ENCODE data around the gene TMEM81. TPM values are rescaled to one million over a fixed set of nuclear protein-coding genes. Genes with fewer than 3 reads are reported as not detected.
A peak's percentile ranks its signal among the peaks of the same experiment; 100 is the strongest.

TMEM81 gene, protein sequence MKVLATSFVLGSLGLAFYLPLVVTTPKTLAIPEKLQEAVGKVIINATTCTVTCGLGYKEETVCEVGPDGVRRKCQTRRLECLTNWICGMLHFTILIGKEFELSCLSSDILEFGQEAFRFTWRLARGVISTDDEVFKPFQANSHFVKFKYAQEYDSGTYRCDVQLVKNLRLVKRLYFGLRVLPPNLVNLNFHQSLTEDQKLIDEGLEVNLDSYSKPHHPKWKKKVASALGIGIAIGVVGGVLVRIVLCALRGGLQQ
- total RNA-seq (ENCODE audit: insufficient read depth, low replicate concordance) = not detected

DNA sequence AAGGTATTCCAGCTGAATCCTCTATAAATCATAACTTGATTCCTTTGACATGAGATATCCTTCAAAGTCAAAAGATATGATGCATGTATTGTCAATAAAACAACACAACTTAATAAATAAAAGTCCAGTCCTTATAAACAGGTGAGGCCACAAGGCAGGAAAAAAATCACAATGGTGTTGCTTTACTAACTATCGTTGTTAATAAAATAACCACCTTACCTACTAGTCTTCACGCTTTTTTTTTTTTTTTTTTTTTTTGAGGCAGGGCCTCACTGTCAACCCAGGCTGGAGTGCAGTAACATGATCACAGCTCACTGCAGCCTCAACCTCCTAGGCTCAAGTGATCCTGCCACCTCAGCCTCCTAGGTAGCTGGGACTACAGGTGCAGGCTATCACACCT is at the start of gene TMEM81:
TSS of gene TMEM81 (minus strand) at position 101 of the 400 bp plus-strand sequence. CDS start 140 bp downstream, outside the sequence.
- no peak for DNase-seq (ENCODE audit: low spot score)

DNA sequence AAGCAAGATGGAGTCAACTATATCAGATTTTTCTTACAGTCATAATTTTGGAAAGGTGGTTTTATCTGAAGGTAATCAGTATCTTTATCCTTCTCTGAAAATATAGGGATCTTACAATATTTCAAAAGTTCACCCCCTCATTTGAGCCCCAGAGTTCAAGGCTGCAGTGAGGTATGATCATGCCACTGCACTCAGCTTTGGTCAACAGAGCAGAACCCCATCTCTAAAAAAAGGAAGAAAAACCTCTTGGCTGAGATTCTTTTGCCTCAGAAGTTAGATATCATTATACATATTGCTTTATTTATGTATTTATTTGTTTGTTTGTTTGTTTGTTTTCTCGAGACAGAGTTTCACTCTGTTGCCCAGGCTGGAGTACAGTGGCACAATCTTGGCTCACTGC is 49.0 kb upstream of the TMEM81 start:
- DNase-seq (ENCODE audit: low spot score) = no peak

DNA sequence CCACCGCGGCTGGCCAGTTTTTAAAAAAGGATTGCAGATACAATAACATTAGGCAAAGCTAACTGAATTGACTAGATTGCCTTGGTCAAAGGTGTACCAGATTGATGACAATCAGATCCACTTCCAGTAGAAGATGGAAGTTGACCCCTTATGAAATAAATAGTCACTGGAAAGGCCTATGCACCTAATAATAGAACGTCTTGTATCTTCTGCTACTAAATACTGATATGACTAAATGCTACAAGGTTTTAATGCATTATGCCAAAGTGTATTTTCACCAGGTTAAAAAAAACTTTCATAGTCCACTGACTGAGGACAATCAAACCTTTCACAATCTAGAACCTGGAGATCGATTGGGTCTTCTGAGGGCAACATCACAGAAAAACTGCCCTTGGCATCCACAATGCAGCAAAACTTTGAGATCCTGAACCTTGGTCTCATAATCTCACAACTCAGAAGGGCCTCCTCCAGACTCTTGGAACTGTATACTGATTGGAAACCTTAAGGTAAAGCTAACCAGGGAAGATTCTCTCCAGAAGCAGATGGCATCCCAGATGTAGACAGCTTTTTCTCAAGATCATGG is 45.3 kb upstream of the TMEM81 start:
- DNase-seq (ENCODE audit: low spot score) = no peak

DNA sequence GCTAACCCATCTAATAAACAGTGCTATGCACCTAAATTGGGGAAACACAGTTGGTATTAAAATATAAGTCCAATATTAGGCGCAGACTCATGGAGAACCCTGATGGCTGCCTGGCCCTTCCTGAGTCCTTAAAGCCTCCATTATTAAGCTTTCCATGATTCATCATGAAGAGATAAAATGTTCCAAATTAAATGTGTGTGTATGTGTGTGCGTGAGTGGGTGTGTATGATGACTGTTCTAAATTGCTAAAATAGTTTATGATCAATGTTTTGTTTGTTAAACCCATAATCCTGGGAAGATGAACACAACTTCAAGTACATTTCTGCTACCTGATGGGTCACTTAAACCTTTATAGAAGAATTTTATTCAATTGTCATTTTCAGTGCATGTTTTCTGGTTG is 43.8 kb upstream of the TMEM81 start:
- DNase-seq (ENCODE audit: low spot score) = no peak

DNA sequence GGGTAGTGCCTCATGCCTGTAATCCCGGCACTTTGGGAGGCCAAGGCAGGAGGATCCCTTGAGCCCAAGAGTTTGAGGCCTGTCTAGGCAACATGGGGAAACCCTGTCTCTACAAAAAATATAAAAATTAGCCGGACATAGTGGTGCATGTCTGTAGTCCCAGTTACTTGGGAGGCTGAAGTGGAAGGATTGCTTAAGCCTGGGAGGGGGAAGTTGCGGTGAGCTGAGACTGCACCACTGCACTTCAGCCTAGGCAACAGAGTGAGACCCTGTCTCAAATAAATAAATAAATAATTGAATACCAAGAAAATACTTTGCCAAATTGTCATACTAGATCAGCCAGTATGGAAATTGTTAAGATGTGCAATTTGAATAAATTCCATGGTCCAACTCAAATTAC is 43.4 kb upstream of the TMEM81 start:
- no peak for DNase-seq (ENCODE audit: low spot score)

DNA sequence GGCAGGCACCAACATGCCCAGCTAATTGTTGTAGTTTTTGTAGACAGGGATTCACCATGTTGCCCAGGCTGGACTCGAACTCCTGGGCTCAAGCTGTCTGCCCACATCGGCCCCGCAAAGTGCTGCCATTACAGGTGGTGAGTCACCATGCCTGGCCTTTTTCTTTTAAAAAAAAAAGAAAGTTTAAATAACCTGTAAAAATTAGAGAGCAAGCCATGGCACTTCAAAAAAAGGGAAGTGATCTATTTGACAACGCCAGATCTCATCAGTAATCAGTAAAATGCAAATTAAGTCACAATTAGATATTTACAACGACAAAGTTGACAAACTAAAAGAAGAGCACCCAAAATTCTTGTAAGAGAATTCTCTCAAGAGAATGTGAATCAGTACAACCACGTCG is 40.5 kb upstream of the TMEM81 start:
- DNase-seq (ENCODE audit: low spot score) = no peak

DNA sequence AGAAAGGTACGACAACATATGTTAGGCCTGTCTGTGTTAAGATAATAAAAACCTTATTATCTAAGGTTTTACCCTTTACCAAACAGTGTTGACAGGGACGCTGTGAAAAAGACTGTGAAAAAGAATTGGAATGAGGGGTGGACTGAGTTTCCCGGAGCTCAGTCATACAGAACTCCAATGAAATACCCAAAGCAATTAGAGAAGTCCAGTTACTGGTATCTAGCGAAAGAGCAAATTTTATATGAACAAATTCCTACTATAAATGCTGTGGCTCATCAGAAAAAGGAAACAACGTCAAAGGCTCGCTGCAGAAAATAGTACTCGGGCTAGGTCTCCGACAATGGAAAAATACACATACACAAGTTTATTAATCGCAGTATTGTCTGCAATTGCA is 38.2 kb upstream of the TMEM81 start:
- DNase-seq (ENCODE audit: low spot score) = no peak

DNA sequence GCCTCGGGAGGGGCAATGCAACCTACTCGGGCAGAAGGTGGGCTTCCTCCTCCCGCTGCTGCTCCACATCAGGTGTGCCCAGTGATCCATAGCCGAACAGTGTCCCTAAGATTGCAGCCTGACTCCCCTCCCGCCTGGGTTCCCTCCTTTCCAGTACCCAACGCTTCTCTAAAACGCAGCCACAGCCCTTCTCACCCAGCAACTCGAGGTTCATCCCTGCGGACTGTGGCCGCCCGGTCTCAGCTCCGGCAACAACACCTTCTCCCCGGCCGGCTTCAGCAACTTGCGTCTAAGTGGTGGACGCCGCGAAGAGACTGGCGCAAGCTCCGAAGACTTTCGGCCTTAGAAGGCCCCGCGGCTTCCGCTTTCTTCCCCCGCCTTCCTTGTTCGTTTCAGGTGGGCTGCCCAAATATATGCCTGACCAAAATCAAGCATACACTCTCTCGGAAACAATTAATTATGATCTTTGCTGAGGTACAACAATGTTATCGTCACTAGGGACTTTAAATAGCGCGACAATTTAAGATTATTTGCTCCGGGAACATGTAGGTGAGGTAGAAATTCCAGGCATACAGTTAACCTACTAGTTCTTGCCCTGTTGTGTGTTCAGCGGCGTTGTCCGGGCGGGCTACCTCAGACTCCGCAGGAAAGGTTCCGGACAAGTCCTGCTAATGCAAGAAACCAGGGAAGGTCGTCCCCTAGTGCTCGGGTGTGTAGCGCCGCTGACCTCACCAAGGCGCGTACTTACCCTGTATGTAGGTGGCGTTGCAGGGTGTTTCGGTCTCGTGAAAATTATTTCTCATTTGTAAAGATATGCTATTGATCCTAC is 37.6 kb upstream of the TMEM81 start, which contains the start of gene RBBP5:
TSS of gene RBBP5 (minus strand) at position 319 of the 829 bp plus-strand sequence. CDS start at position 214, 105 bp downstream.
- peak; percentile 98 for DNase-seq (ENCODE audit: low spot score)

DNA sequence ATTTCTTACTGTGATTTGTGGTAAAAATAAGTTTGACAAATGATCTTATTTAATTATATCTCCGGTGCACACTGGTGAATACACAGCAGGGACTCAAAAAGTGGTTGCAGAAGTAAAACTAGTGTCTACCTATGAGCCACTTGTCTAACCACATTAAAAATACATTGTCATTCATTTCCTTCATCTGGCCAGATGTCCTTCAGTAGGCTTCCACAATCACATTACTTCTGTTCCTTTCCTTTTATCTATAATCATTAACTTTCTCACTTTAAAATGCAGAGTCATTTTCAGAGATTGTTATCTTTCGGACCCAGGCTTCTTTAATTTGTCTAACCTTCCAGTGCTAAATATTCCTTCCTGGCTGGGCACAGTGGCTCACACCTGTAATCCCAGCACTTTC is 34.5 kb upstream of the TMEM81 start:
- no peak for DNase-seq (ENCODE audit: low spot score)

DNA sequence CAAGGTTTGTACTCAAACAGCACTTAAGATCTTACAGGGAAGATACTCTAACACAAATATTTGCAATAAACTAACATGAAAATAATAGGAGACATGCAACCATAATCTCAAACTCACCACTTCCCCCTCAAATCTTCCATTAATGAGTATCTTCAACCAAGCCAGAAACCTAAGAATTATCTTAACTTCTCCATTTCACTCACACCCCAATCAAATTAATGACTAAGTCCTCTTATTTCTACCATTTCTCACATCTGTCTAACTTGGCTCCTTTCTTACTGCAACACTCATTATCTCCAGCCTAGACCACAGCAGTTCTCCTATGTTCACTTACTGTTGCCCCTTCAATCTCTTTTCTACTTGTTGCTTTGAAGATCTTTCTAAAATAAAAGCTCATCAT is 27.1 kb upstream of the TMEM81 start:
- DNase-seq (ENCODE audit: low spot score) = no peak

DNA sequence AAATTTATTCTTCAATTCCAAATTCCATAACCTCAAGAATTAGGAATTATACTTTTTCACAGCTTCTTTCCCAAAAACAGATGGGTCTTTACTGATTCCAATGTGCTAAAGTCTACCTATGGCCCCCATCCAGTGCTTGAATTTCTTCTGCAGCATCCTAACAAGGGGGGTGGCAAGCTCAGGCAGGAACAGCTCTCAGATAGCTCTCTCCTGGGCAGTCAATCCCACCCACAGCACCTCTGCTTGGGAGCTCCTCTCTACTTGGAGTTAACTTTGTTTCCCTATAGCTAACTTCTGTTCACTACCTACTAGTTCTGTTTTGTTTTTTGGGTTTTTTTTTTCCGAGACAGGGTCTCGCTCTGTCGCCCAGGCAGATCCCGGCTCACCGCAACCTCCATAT is 25.5 kb upstream of the TMEM81 start:
- no peak for DNase-seq (ENCODE audit: low spot score)

DNA sequence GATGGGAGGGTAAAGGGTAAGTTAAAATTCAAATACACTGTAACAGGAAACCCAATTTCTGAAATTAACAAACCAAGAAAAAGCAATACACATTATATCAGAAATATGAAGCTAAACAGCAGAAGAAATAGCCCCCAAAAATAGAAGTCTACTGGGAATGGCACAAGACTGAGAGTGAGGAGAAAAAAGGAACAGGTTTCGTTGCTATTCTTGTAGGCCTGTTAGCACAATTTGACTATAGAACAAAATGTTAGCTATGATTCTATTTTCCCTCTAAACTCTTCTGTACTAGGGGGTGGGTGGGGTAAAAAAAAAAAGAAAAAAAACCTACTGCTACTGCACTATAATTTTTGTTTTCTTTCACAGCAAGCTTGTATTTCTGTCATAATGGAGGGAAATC is 25.0 kb upstream of the TMEM81 start:
- no peak for DNase-seq (ENCODE audit: low spot score)

DNA sequence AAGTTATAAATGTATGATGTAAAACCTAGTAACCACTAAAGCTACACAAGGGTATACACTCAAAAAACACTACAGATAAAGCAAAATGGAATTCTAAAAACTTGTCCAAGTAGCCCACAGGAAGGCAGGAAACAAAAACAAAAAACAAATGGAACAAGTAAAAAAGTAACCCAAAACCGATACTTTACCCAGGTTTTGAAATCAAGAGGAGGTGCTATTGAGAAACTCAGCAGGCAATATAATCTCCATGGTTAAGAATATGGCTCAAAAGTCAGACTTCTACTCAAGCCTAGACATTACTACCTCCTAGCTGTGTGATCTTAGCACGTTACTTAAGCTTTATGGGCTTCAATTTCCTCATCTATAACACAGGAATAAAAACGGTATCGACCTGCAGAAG is 24.2 kb upstream of the TMEM81 start:
- no peak for DNase-seq (ENCODE audit: low spot score)

DNA sequence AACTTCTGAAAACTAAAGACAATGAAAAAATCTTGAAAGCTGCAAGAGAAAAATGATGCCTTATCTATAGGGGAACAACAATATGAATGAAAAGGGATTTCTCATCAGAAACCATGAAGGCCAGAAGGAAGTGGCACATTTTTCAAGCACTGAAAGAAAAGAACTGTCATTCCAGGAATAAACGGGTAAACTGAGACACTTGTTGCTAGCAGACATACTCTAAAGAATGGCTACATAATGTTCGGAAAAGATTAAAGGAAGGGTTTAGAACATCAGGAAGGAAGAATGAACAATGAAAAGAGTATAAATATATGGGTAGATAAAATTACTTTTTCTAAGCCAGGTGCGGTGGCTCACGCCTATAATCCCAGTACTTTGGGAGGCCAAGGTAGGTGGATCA is 23.1 kb upstream of the TMEM81 start:
- DNase-seq (ENCODE audit: low spot score) = no peak

DNA sequence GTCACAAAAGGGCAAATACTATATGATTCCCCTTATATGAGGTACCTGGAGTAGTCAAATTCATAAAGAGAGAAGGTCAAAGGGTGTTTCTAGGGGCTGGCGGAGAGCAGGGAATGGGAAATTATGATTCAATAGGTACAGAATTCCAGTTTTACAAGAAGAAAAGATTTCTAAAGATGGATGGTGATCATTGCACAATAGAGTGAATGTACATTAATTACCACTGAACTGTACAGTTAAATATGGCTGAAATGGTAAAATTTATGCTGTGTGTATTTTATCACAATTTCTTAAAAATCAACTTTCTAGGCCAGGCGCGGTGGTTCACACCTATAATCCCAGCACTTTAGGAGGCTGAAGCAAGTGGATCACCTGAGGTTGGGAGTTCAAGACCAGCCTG is 18.1 kb upstream of the TMEM81 start:
- DNase-seq (ENCODE audit: low spot score) = no peak

DNA sequence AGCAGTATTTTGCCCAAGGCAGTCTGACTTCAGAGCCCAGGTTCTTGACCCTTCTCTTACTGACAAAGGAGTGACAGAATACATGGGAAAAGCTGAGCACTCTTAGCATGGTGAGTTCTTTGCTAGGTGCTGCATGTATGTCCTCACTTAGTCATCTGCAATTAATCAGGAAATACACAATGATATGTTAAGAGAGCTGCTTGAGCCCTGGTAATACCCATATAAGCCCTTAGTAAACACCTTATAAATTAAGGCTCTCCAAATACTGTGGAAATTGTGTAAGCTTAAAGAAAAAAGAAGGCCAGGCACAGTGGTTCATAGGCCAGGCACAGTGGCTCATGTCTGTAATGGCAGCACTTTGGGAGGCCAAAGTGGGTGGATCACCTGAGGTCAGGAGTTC is 14.0 kb upstream of the TMEM81 start:
- no peak for DNase-seq (ENCODE audit: low spot score)

DNA sequence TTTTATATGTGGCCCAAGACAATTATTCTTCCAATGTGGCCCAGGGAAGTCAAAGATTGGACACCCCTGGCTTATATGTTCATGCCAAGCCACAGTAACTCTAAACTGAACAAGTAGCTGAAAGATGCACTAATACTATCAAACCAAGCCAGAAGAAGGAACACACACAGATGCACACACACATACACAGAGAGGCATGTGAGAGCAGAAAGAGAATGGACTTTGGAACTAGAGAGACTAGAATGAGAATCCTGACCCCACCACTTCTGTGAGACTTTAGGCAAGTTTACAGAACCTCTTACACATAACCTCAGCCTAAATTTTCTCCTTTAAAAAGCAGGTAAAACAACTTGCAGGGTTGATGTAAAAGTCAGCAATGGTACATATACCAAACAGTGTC is 11.2 kb upstream of the TMEM81 start:
- no peak for DNase-seq (ENCODE audit: low spot score)

DNA sequence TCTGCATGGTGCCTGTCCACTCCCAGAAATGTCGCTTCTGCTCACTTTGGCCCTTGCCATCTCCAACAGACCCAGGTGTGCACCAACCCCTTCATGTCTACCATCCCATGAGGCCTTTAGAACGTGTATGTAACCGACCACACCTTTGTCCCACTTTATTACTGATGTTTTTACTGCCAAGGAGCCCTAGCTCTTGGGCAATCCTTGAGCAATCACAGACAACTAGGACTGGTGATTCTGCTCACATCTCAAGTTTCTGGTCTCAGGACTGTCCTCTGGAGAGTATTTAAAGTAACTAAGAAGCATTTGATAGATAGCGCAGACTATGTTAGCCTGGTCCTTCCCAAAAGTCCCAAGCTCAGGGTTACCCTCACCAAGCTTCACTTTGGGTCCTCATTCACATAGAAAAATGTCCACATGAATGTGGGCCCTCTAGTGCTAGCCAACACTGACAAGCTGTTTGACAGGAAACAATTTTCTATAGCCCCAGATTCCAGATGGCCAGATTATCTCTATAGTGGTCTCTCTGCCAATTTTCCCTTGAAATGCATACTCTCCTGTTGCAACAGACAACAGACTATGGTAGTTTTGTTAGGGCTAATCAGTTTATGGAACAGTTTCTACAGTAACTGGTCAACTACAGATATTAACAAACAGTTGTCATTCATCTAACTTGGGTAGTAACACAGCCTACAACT is 6.9 kb upstream of the TMEM81 start:
- DNase-seq (ENCODE audit: low spot score) = no peak

DNA sequence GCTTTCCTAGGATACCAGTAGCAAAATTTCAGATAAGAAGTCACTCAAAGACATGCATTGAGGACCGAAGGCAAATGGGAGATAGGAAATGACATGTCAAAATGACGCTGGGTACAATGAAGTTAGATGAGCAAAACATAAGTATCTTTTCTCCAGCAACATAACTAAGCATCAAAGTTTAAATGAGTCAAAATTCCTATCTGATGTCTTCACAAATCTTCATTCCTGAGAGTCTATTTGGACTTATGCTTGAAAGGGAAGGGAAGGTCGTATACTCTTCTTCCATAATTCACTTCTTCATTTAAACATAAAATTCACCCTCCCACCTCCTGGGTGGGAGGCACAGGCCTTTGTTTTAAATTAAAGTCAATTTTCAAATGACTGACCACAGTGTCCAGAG is 4.1 kb upstream of the TMEM81 start:
- DNase-seq (ENCODE audit: low spot score) = no peak

DNA sequence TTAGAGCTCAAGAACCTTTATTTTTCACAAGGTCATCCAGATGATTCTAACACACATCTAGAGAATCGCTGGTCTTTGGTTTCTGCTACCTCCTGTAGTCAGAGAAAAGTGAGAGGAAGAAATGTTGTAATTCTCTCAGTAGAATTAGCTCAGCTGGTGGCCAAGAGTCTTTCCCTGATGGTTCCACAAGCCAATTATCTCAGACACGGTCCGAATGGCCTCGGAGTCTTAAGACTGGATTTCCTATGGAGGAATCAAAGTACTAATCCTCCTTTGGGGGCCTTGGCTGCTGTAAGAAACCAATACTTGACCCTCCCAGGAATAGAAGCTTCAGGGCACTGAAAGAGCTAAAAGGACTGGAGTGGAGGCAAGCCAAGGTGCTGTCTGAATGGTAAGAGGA is 1.8 kb downstream of the TMEM81 start:
- DNase-seq (ENCODE audit: low spot score) = no peak

DNA sequence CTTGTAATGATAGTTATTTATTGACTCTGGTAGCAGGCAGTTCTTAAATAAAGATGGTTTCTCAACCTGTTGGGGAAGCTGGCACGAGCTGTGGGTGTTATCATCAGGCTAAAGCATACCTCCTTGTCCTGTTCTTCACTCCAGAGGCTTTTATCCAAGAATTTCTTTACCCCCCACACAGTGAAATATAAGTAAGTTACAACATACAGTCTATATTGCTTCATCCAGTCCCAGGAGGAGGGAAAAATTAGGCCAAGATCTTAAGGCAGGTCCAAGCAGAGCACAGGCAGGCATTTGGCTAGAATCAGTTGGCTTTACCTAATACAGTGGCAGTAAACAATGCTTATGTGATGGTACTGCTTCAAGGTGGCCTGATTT is 6.3 kb downstream of the TMEM81 start:
- no peak for DNase-seq (ENCODE audit: low spot score)

Measured in umbilical cord (tissue), 2 donors.